H9 (cell line): Measurements from ENCODE around the gene ITGA1. TPM values are rescaled to one million over a fixed set of nuclear protein-coding genes. Genes with fewer than 3 reads are reported as not detected.

Experiments
- DNase-seq: peaks from one replicate; pipeline ENCODE4 v3.0.0-alpha.2; 2017
- H2AFZ ChIP-seq: one replicate; pipeline ENCODE4 v1.6.1; 2013; ENCODE audit warnings: mild to moderate bottlenecking, low read length, control low read depth, moderate library complexity
- H2AK5ac ChIP-seq: 2 replicates; pipeline ENCODE4 v1.6.1; 2013; ENCODE audit warnings: low read length, control low read depth, mixed read lengths; ENCODE audit not compliant: insufficient read length
- H2BK120ac ChIP-seq: one replicate; pipeline ENCODE4 v1.6.1; 2013; ENCODE audit warnings: low read depth, mild to moderate bottlenecking, low read length, control low read depth, inconsistent platforms; ENCODE audit not compliant: poor library complexity, severe bottlenecking
- H2BK12ac ChIP-seq: 2 replicates; pipeline ENCODE4 v1.6.1; 2013; ENCODE audit warnings: low read length, control low read depth, mixed read lengths, low read depth; ENCODE audit not compliant: insufficient read length
- H2BK15ac ChIP-seq: 2 replicates; pipeline ENCODE4 v1.6.1; 2013; ENCODE audit warnings: low read depth, low read length, control low read depth
- H2BK20ac ChIP-seq: one replicate; pipeline ENCODE4 v1.6.1; 2013; ENCODE audit warnings: low read depth, mild to moderate bottlenecking, low read length, control low read depth, inconsistent platforms; ENCODE audit not compliant: poor library complexity, severe bottlenecking
- H2BK5ac ChIP-seq: 2 replicates; pipeline ENCODE4 v1.6.1; 2013; ENCODE audit warnings: low read length, control low read depth, mixed read lengths; ENCODE audit not compliant: insufficient read length
- H3K14ac ChIP-seq: 2 replicates; pipeline ENCODE4 v1.6.1; 2013; ENCODE audit warnings: low read length, control low read depth; ENCODE audit not compliant: insufficient read depth
- H3K18ac ChIP-seq: 2 replicates; pipeline ENCODE4 v1.6.1; 2013; ENCODE audit warnings: low read depth, mild to moderate bottlenecking, mixed read lengths, low read length, control low read depth; ENCODE audit not compliant: insufficient read length
- H3K23ac ChIP-seq: 2 replicates; pipeline ENCODE4 v1.6.1; 2013; ENCODE audit warnings: low read length, control low read depth, mixed read lengths, low read depth; ENCODE audit not compliant: insufficient read length
- H3K23me2 ChIP-seq: 2 replicates; pipeline ENCODE4 v1.6.1; 2013; ENCODE audit warnings: low read depth, mild to moderate bottlenecking, mixed read lengths, low read length, control low read depth; ENCODE audit not compliant: insufficient read length, poor library complexity, severe bottlenecking
- H3K27ac ChIP-seq: 2 replicates; pipeline ENCODE4 v1.5.1; 2013; ENCODE audit warnings: low read length, control low read depth, mixed read lengths, low read depth; ENCODE audit not compliant: insufficient read length
- H3K27me3 ChIP-seq: 2 replicates; pipeline ENCODE4 v1.6.1; 2013; ENCODE audit warnings: low read length, control low read depth, inconsistent platforms; ENCODE audit not compliant: insufficient read depth
- H3K4ac ChIP-seq: 2 replicates; pipeline ENCODE4 v1.6.1; 2013; ENCODE audit warnings: low read depth, mild to moderate bottlenecking, control low read depth, inconsistent platforms, low read length, moderate library complexity
- H3K4me1 ChIP-seq: 2 replicates; pipeline ENCODE4 v1.6.1; 2013; ENCODE audit warnings: low read length, control low read depth, inconsistent platforms; ENCODE audit not compliant: insufficient read depth
- H3K4me2 ChIP-seq: 2 replicates; pipeline ENCODE4 v1.6.1; 2013; ENCODE audit warnings: low read length, control low read depth, mixed read lengths; ENCODE audit not compliant: insufficient read length, insufficient read depth
- H3K56ac ChIP-seq: 2 replicates; pipeline ENCODE4 v1.6.1; 2013; ENCODE audit warnings: low read depth, mild to moderate bottlenecking, mixed read lengths, low read length, control low read depth; ENCODE audit not compliant: insufficient read length
- H3K79me1 ChIP-seq: 2 replicates; pipeline ENCODE4 v1.6.1; 2013; ENCODE audit warnings: low read depth, mild to moderate bottlenecking, moderate library complexity, low read length, control low read depth, inconsistent platforms; ENCODE audit not compliant: insufficient read depth, poor library complexity, severe bottlenecking
- H3K79me2 ChIP-seq: 2 replicates; pipeline ENCODE4 v1.6.1; 2013; ENCODE audit warnings: low read length, control low read depth, inconsistent platforms; ENCODE audit not compliant: insufficient read depth
- H3K9ac ChIP-seq: 2 replicates; pipeline ENCODE4 v1.6.1; 2013; ENCODE audit warnings: low read length, control low read depth, mixed read lengths; ENCODE audit not compliant: insufficient read length; ENCODE audit errors: extremely low read depth
- H3K9me3 ChIP-seq: one replicate; pipeline ENCODE4 v1.6.1; 2013; ENCODE audit warnings: low read depth, low read length, inconsistent platforms; ENCODE audit not compliant: control insufficient read depth
- H3T11ph ChIP-seq: one replicate; pipeline ENCODE4 v1.6.1; 2013; ENCODE audit warnings: mild to moderate bottlenecking, low read length, control low read depth, inconsistent platforms
- H4K20me1 ChIP-seq: one replicate; pipeline ENCODE4 v1.6.1; 2013; ENCODE audit not compliant: control insufficient read depth, insufficient read length, insufficient read depth
- H4K5ac ChIP-seq: 2 replicates; pipeline ENCODE4 v1.6.1; 2013; ENCODE audit warnings: low read depth, mild to moderate bottlenecking, mixed read lengths, low read length, control low read depth; ENCODE audit not compliant: insufficient read length
- H4K8ac ChIP-seq: replicated peaks from 2 replicates; pipeline ENCODE4 v1.6.1; 2013; ENCODE audit warnings: low read length, control low read depth, mixed read lengths, low read depth; ENCODE audit not compliant: insufficient read length
- H4K91ac ChIP-seq: 2 replicates; pipeline ENCODE4 v1.6.1; 2013; ENCODE audit warnings: low read depth, mild to moderate bottlenecking, moderate library complexity, mixed read lengths, low read length, control low read depth; ENCODE audit not compliant: insufficient read length
- H3K27ac Mint-ChIP-seq, 3 experiments: 2 replicates in 2 of 3; 3 replicates in 1 of 3; pipeline ENCODE4 v1.8.0; 2020 to 2021; ENCODE audit warnings: mixed read lengths in 3 of 3, mild to moderate bottlenecking in 1 of 3, moderate library complexity in 1 of 3
- H3K27me3 Mint-ChIP-seq: 2 replicates; pipeline ENCODE4 v1.8.0; 2021; ENCODE audit warnings: low read depth, mild to moderate bottlenecking, moderate library complexity, mixed read lengths
- H3K36me3 Mint-ChIP-seq, 3 experiments: 2 replicates in 2 of 3; 3 replicates in 1 of 3; pipeline ENCODE4 v1.8.0; 2020 to 2021; ENCODE audit warnings: low read depth in 3 of 3, mixed read lengths in 3 of 3; ENCODE audit not compliant: insufficient read depth in 1 of 3
- H3K4me1 Mint-ChIP-seq, 2 experiments: 2 replicates each; pipeline ENCODE4 v1.8.0; 2020; ENCODE audit warnings: mixed read lengths in 2 of 2
- H3K4me3 Mint-ChIP-seq, 2 experiments: 2 replicates in 1 of 2; 3 replicates in 1 of 2; pipeline ENCODE4 v1.8.0; 2020 to 2021; ENCODE audit warnings: mild to moderate bottlenecking in 2 of 2, mixed read lengths in 2 of 2, moderate library complexity in 1 of 2
- H3K9me3 Mint-ChIP-seq, 2 experiments: 2 replicates in 1 of 2; 3 replicates in 1 of 2; pipeline ENCODE4 v1.8.0; 2020; ENCODE audit warnings: mild to moderate bottlenecking in 2 of 2, mixed read lengths in 2 of 2, moderate library complexity in 1 of 2
- WGBS: extraction: QIAGEN DNeasy Blood & Tissue Kit; methylation state at CpG from one replicate; pipeline ENCODE4 v1.1.7; 2013; ENCODE audit warnings: missing lambda C conversion rate, low lambda C conversion rate, mixed read lengths; ENCODE audit not compliant: insufficient read length; ENCODE audit errors: extremely low coverage; 5-methylcytosine and 5-hydroxymethylcytosine counted together
- total RNA-seq: library from RNA; stranded (reverse); gene quantifications from 2 replicates; pipeline ENCODE4 v1.2.1, GENCODE V29; 2021
- TF ChIP-seq, protein P1 (sequence below): fragments of 200-600 bp; sonication (generic); conservative IDR thresholded peaks from 3 replicates; pipeline ENCODE4 v1.8.0; 2021; ENCODE audit warnings: antibody characterized with exemption, mild to moderate bottlenecking

Gene ITGA1
- total RNA-seq, 1 experiment from 2014 or later = 3.9 TPM

DNA sequence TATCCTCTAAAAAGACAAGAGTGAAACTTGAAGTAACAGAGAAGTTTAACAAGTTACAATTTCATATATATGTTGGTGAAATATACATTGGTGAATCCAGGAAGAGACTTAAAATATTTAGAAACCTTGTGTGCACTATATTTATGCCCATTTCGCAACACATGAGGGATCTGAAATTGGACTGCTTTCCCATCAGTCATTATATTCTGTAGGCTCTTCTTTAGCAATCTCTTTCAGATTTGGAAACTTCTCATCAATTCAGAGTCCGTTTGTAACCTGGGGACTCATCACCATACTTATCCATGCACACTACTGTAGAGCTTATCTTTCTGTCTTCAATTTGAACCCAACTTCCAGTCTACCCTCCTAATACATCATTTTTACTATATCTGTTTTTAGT, 2.1 kb downstream of the ITGA1 start:
- H3K36me3 Mint-ChIP-seq = no peaks in the 10 kb centered on the region
- Histone ChIP-seq H3K23me2 (peaks cover 8% of the 10 kb centered on the region), H3K56ac (no peak overlapping the region), H3K4me2 (no peak overlapping the region), H2BK15ac (no peak overlapping the region), H3K18ac (no peak overlapping the region), H3K9ac (no peak overlapping the region), H3K14ac (no peak overlapping the region), H3K27me3 (no peaks in the 10 kb centered on the region), H2AK5ac (no peak overlapping the region), H3T11ph (no peak overlapping the region), H3K4me1 (no peaks in the 10 kb centered on the region), H4K20me1 (no peaks in the 10 kb centered on the region), H2AFZ (no peak overlapping the region), H2BK120ac (no peak overlapping the region), H3K9me3 (no peaks in the 10 kb centered on the region), H4K8ac (no peak overlapping the region), H2BK5ac (no peak overlapping the region), H2BK20ac (no peak overlapping the region), H4K5ac (no peak overlapping the region), H4K91ac (no peak overlapping the region), H3K79me2 (no peaks in the 10 kb centered on the region), H3K23ac (no peak overlapping the region), H3K79me1 (no peaks in the 10 kb centered on the region), H2BK12ac (no peak overlapping the region), H3K27ac (no peak overlapping the region), H3K4ac (no peak overlapping the region)
- TF ChIP-seq, protein P1, sequence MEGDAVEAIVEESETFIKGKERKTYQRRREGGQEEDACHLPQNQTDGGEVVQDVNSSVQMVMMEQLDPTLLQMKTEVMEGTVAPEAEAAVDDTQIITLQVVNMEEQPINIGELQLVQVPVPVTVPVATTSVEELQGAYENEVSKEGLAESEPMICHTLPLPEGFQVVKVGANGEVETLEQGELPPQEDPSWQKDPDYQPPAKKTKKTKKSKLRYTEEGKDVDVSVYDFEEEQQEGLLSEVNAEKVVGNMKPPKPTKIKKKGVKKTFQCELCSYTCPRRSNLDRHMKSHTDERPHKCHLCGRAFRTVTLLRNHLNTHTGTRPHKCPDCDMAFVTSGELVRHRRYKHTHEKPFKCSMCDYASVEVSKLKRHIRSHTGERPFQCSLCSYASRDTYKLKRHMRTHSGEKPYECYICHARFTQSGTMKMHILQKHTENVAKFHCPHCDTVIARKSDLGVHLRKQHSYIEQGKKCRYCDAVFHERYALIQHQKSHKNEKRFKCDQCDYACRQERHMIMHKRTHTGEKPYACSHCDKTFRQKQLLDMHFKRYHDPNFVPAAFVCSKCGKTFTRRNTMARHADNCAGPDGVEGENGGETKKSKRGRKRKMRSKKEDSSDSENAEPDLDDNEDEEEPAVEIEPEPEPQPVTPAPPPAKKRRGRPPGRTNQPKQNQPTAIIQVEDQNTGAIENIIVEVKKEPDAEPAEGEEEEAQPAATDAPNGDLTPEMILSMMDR = no peak
- no CpG with 5 or more reads among the region's 2 CpGs for WGBS
- DNase-seq = no peak
- no peak overlapping the region for H3K27ac Mint-ChIP-seq
- H3K4me3 Mint-ChIP-seq = no peak overlapping the region
- peaks cover 13% of the 10 kb centered on the region for H3K27me3 Mint-ChIP-seq
- H3K9me3 Mint-ChIP-seq = peaks cover 0 to 2% of the 10 kb centered on the region in 2 experiments; a peak in 1 of 5 replicates
- H3K4me1 Mint-ChIP-seq = peaks cover 19 to 26% of the 10 kb centered on the region in 2 experiments
